Ishikawa (cell line): ENCODE measurements around the gene ZMYND8.

Source experiments
- CREB1 ChIP-seq: IDR thresholded peaks from 2 replicates; pipeline ENCODE4 v1.6.1; 2012; ENCODE audit warnings: low read depth
- EP300 ChIP-seq: IDR thresholded peaks from 2 replicates; pipeline ENCODE4 v1.6.1; 2012; ENCODE audit warnings: borderline replicate concordance
- FOXM1 ChIP-seq: IDR thresholded peaks from 2 replicates; pipeline ENCODE4 v1.6.1; 2012; ENCODE audit warnings: low read depth, borderline replicate concordance
- MAX ChIP-seq: IDR thresholded peaks from 2 replicates; pipeline ENCODE4 v1.6.1; 2012
- RAD21 ChIP-seq: IDR thresholded peaks from 2 replicates; pipeline ENCODE4 v1.6.1; 2012; ENCODE audit warnings: low read depth
- TAF1 ChIP-seq: IDR thresholded peaks from 2 replicates; pipeline ENCODE4 v1.6.1; 2012; ENCODE audit warnings: low read depth, mild to moderate bottlenecking
- TCF12 ChIP-seq: IDR thresholded peaks from 2 replicates; pipeline ENCODE4 v1.6.1; 2012; ENCODE audit warnings: low read depth
- YY1 ChIP-seq: IDR thresholded peaks from 2 replicates; pipeline ENCODE4 v1.6.1; 2012; ENCODE audit warnings: low read depth

- no peak for TF ChIP-seq YY1
- no peak for TF ChIP-seq MAX
- no peak for TF ChIP-seq TCF12
- no peak for TF ChIP-seq TAF1
- no peak for TF ChIP-seq EP300
- no peak for TF ChIP-seq FOXM1
- TF ChIP-seq RAD21 = no peak
- no peak for TF ChIP-seq CREB1
Observed at GRCh38 chr20:47283411-47283810, 73.1 kb downstream of the ZMYND8 start.
